ENCODE results near the gene NSG1. TPM values are rescaled to one million over a fixed set of nuclear protein-coding genes. Genes with fewer than 3 reads are reported as not detected.
A peak's percentile ranks its signal among the peaks of the same experiment; 100 is the strongest.

The NSG1 gene
- total and polyA plus RNA-seq, 2 of the 4 experiments (the other 2 are of a cell fraction), result 0.72 to 1.6 TPM

GRCh38 chr4:4415806-4416805 lies 29.2 kb downstream of the NSG1 start:
- dilution Hi-C loops (cut with HindIII; ENCODE audit: low sequenced_read_pairs, unreplicated experiment), result no loop called here
- H2AK9ac ChIP-seq (replicated peaks; ENCODE audit: low read depth, low read length, poor library complexity), result no peak overlapping the region
- no peak for TF ChIP-seq RFX5 (IDR thresholded peaks at IDR 0.05; ENCODE audit: low read depth, low read length)
- no peak for TF ChIP-seq NFE2L2 (IDR thresholded peaks at IDR 0.05; ENCODE audit: low read depth, low read length)
- no peak for TF ChIP-seq POLR2A (IDR thresholded peaks at IDR 0.05; ENCODE audit: low read depth, low read length)
- TF ChIP-seq, protein P1, sequence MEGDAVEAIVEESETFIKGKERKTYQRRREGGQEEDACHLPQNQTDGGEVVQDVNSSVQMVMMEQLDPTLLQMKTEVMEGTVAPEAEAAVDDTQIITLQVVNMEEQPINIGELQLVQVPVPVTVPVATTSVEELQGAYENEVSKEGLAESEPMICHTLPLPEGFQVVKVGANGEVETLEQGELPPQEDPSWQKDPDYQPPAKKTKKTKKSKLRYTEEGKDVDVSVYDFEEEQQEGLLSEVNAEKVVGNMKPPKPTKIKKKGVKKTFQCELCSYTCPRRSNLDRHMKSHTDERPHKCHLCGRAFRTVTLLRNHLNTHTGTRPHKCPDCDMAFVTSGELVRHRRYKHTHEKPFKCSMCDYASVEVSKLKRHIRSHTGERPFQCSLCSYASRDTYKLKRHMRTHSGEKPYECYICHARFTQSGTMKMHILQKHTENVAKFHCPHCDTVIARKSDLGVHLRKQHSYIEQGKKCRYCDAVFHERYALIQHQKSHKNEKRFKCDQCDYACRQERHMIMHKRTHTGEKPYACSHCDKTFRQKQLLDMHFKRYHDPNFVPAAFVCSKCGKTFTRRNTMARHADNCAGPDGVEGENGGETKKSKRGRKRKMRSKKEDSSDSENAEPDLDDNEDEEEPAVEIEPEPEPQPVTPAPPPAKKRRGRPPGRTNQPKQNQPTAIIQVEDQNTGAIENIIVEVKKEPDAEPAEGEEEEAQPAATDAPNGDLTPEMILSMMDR (conservative IDR thresholded peaks at IDR 0.05; ENCODE audit: low read depth, low read length), result no peak
- TF ChIP-seq MAFK (IDR thresholded peaks at IDR 0.05; ENCODE audit: low read depth, low read length), result no peak
- no peak for TF ChIP-seq MAZ (IDR thresholded peaks at IDR 0.05; ENCODE audit: borderline replicate concordance, low read depth, low read length)
- TF ChIP-seq SMC3 (IDR thresholded peaks at IDR 0.05; ENCODE audit: low read depth, low read length), result no peak
- TF ChIP-seq FOS (IDR thresholded peaks at IDR 0.05; ENCODE audit: low read depth, low read length), result no peak
- no peak for TF ChIP-seq CHD1 (IDR thresholded peaks at IDR 0.05; ENCODE audit: low read depth, low read length)
- no peak for TF ChIP-seq MXI1 (IDR thresholded peaks at IDR 0.05; ENCODE audit: borderline replicate concordance, low read depth, low read length)
- TF ChIP-seq BHLHE40 (IDR thresholded peaks at IDR 0.05; ENCODE audit: low read depth, low read length), result no peak
- TF ChIP-seq CEBPB (IDR thresholded peaks at IDR 0.05; ENCODE audit: low read depth, low read length), result no peak
- TF ChIP-seq USF2 (IDR thresholded peaks at IDR 0.05; ENCODE audit: low read depth, low read length), result no peak
- TF ChIP-seq RAD21 (IDR thresholded peaks at IDR 0.05; ENCODE audit: low read length), result no peak

More at GRCh38 chr4:4415806-4416805, 29.2 kb downstream of the NSG1 start:
- ChIA-PET CTCF (interaction anchor here (0.6 kb wide), 1 partner anchor 15 kb away, joined by 3 read pairs; no protein-coding TSS in a partner anchor), POLR2A (ENCODE audit: unreplicated experiment) (no interaction called here)
- Histone ChIP-seq H4K8ac (ENCODE audit: low read depth in 2 of 2, low read length in 2 of 2) (no peak overlapping the region), H3K9ac (ENCODE audit: low read depth, low read length) (no peak overlapping the region), H4K5ac (ENCODE audit: low read depth, low read length) (no peak overlapping the region), H4K20me1 (ENCODE audit: insufficient read depth, low read length) (no peaks in the 10 kb centered on the region), H3K4ac (ENCODE audit: low read depth, low read length) (no peak overlapping the region), H3K18ac (ENCODE audit: low read depth, low read length) (no peak overlapping the region), H3K4me2 (ENCODE audit: low read depth, low read length) (no peak overlapping the region), H2AFZ (replicated peaks; ENCODE audit: low read length, poor library complexity) (peak overlapping the region; percentile 44), H2BK15ac (ENCODE audit: low read depth, low read length) (no peak overlapping the region), H3K36me3 (ENCODE audit: control insufficient read depth, insufficient read depth, low read length) (peaks cover 35% of the 10 kb centered on the region), H3K4me3 (ENCODE audit: insufficient read depth, low read depth, low read length) (no peak overlapping the region), H2BK120ac (ENCODE audit: low read depth, low read length) (no peak overlapping the region), H3K79me1 (ENCODE audit: low read depth in 1 of 2, low read length in 2 of 2) (no peaks in the 10 kb centered on the region), H3K56ac (ENCODE audit: extremely low read depth, insufficient read depth, low read length) (no peak overlapping the region), H3K14ac (replicated peaks; ENCODE audit: low read depth, low read length) (no peak overlapping the region), H4K91ac (ENCODE audit: insufficient read depth, low read depth, low read length) (no peak overlapping the region), H3K9me1 (ENCODE audit: insufficient read depth, low read length) (0 out of 2 replicates have a peak, but pooled peaks cover 4% of the 10 kb centered on the region), H3K4me1 (ENCODE audit: control insufficient read depth, insufficient read depth, low read length) (no peaks in the 10 kb centered on the region), H3K23ac (ENCODE audit: low read depth, low read length) (no peak overlapping the region), H3K9me3 (ENCODE audit: control insufficient read depth, insufficient read depth, low read length) (no peaks in the 10 kb centered on the region), H2BK20ac (ENCODE audit: low read depth, low read length) (no peak overlapping the region), H3K27me3 (ENCODE audit: control insufficient read depth, insufficient read depth, low read length) (no peaks in the 10 kb centered on the region), H2AK5ac (ENCODE audit: low read depth, low read length) (no peak overlapping the region), H3K27ac (ENCODE audit: insufficient read depth, low read length) (no peak overlapping the region), H2BK5ac (ENCODE audit: low read depth, low read length, poor library complexity, severe bottlenecking) (no peak overlapping the region)
- 93% methylated on average over 11 of the region's 27 CpGs; no CpG with 5 or more reads in 1 of the 2 experiments for WGBS, 2 experiments (ENCODE audit: extremely low coverage in 2 of 2, insufficient read length in 1 of 2)
- intact Hi-C loops (cut with micrococcal nuclease) (no loop called here), in situ Hi-C loops (cut with MboI; ENCODE audit: low sequenced_read_pairs) (no loop called here)
- no peak for ATAC-seq (ENCODE audit: low read depth)
- DNase-seq, result no peak
- BruUV-seq (replicated peaks), result no TSS peak
